GDM1 (cell line): ENCODE data around the gene GUCA2A.

Experiments used
- DNase-seq: peaks from one replicate; lab custom pipeline; 2025; lab: John Stamatoyannopoulos, UW

The GUCA2A gene

DNA sequence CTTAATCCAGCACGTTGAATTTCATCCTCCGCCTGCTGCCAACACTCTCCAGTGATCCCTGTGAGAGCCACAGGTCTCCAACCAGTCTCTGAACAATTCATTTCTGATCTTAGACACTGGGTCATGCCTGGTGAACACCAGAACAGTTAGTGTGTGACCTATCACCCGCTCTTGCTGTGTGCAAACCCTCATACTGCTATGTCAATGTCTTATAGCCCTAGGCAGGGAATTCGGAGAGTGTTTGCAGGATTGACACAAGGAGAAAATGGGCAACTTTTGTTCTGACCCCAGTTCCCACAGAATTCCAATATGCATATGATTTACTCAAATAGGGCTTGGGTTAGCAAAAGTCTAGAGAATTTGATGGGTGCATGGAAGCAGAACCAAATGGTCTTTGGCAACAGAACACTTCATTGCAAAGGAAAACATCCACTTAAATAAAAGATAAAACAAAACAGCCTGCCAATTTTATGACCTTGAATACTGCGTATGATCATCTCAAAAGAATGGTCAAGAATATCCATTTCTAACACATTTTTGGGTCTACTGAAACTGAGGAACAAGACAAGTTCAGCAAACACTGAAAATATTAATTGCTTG, 34.4 kb downstream of the GUCA2A start:
- DNase-seq, result no peak

GRCh38 chr1:42128964-42129363, 35.6 kb downstream of the GUCA2A start:
- DNase-seq, result no peak

GRCh38 chr1:42128499-42128898, 36.0 kb downstream of the GUCA2A start:
- DNase-seq, result no peak

DNA sequence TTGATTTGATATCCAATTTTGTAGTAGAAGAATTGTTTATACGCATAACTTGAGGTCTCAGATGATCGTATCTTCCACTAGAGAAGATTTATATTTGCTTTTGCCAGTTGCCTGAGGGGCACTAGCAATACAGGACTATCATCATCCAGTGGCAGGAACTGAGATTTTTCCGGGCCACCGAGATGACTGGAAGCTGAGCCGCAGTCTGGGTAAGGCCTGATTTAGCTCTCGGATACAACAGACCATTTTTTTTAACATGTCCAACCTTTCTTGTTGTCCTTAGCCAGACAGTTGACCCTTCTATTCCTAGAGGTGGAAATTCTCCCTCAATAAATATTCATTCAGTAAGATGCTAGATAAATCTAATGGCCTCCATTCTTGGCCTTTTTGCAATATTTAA, 36.8 kb downstream of the GUCA2A start:
- no peak for DNase-seq

- DNase-seq, result no peak
Observed at GRCh38 chr1:42125552-42125951, 39.0 kb downstream of the GUCA2A start.

GRCh38 chr1:42122408-42122807, 42.1 kb downstream of the GUCA2A start:
- no peak for DNase-seq

- no peak for DNase-seq
Observed at GRCh38 chr1:42118125-42118524, 46.4 kb downstream of the GUCA2A start.

DNA sequence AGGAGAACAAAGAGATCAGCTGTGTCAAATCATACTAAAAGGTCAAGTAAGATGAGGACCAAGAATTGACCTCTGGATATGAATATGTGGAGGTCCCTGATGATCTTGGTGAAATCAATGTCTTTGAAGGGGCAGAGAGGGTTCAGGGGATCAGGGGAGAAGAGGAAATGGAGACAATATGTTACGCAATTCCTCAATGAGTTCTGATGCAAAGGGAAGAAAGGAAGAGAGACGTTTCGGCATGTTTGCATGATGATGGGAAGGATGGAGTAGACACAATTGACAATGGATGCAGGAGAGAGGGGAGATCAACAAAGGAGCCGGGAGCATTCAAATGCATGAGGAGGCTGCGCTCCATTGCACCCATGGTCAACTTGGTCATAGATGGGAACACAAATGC, 47.3 kb downstream of the GUCA2A start:
- no peak for DNase-seq

DNA sequence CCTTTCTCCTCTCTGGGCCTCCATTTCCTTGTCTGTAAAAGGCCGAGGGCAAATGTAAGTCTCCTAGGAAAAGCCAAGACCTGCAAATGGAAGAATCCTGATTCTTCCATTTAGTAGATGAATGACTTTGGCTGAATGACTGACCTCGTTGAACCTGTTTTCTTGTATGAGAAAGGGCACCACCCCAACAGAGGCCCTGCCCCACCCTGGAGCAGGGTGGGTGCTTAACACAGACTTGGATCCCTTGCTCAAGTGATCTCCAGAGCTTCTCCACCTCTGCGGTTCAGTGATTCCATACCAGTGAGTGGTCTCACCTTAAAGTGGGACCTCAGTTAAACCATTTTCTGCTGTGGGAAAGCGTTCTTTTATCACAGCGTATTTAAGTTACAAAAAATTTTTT, 50.3 kb downstream of the GUCA2A start:
- no peak for DNase-seq
